ENCODE results near the gene LYSMD1. TPM values are rescaled to one million over a fixed set of nuclear protein-coding genes. Genes with fewer than 3 reads are reported as not detected.

The LYSMD1 gene
- total RNA-seq, 4 donors from 2014 or later, result 10.1 to 15.0 (median 10.9) TPM

DNA sequence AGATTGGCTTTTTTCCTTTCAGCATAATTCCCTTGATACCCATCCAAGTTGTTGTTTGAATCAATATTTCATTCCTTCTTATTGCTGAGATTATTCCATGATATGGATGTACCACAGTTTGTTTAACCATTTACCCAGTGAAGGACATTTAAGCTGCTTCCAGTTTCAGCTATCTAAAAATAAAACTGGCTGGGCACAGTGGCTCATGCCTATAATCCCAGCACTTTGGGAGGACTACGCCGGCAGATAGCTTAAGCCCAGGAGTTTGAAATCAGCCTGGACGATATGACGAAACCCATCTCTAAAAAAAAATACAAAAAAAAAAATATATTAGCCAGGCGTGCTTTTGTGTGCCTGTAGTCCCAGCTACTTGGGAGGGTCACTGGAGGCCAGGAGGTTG is 51.8 kb downstream of the LYSMD1 start:
- no peak for TF ChIP-seq CTCF (IDR thresholded peaks at IDR 0.05; ENCODE audit: low read depth)

Other genes starting within 250 kb of the LYSMD1 start
- 10 to 100 TPM; 32.3 to 41.4 (median 39.5) TPM for gene SETDB1, start 239.5 kb downstream of the LYSMD1 start, total RNA-seq
- gene CERS2, start 191.1 kb downstream of the LYSMD1 start, total RNA-seq, result 100 to 1,000 TPM in 3 of 4 donors, 10 to 100 TPM in 1; 67.4 to 140 (median 112) TPM
- 1 to 10 TPM in 1 of 4 donors, under 1 TPM in 1, not detected in 2; 0.68 to 1.3 TPM for gene ANXA9, start 183.6 kb downstream of the LYSMD1 start, total RNA-seq
- gene MINDY1, start 159.0 kb downstream of the LYSMD1 start, total RNA-seq, result 10 to 100 TPM in 3 of 4 donors, 1 to 10 TPM in 1; 8.5 to 31.4 (median 30.7) TPM
- gene PRUNE1, start 157.5 kb downstream of the LYSMD1 start, total RNA-seq, result 10 to 100 TPM; 16.5 to 29.5 (median 17.8) TPM
- gene BNIPL, start 129.3 kb downstream of the LYSMD1 start, total RNA-seq, result under 1 TPM in 3 of 4 donors, not detected in 1; 0.16 to 0.88 (median 0.34) TPM
- 1 to 10 TPM; 4.4 to 7.9 (median 5.5) TPM for gene C1orf56, start 118.2 kb downstream of the LYSMD1 start, total RNA-seq
- 10 to 100 TPM; 44.5 to 55.4 (median 47.7) TPM for gene CDC42SE1, start 106.3 kb downstream of the LYSMD1 start, total RNA-seq
- gene MLLT11, start 105.5 kb downstream of the LYSMD1 start, total RNA-seq, result 1 to 10 TPM in 1 of 4 donors, under 1 TPM in 3; 0.19 to 1.5 (median 0.45) TPM
- gene GABPB2, start 95.1 kb downstream of the LYSMD1 start, total RNA-seq, result 10 to 100 TPM; 16.5 to 23.5 (median 20.6) TPM
- 10 to 100 TPM in 1 of 4 donors, 1 to 10 TPM in 3; 4.0 to 19.2 (median 5.3) TPM for gene SEMA6C, start 19.3 kb downstream of the LYSMD1 start, total RNA-seq
- gene TNFAIP8L2, start 9.3 kb downstream of the LYSMD1 start, total RNA-seq, result 10 to 100 TPM in 2 of 4 donors, 1 to 10 TPM in 2; 5.7 to 30.9 (median 11.5) TPM
- gene SCNM1, start 242 bp upstream of the LYSMD1 start, total RNA-seq, result 10 to 100 TPM; 20.3 to 34.6 (median 25.8) TPM
- not detected for gene TMOD4, start 10.1 kb upstream of the LYSMD1 start, total RNA-seq
- gene VPS72, start 24.3 kb upstream of the LYSMD1 start, total RNA-seq, result 10 to 100 TPM; 21.9 to 39.2 (median 26.5) TPM
- 10 to 100 TPM; 29.7 to 70.9 (median 46.6) TPM for gene PIP5K1A, start 32.6 kb upstream of the LYSMD1 start, total RNA-seq
- 100 to 1,000 TPM; 113 to 200 (median 160) TPM for gene PSMD4, start 88.8 kb upstream of the LYSMD1 start, total RNA-seq
- 10 to 100 TPM in 3 of 4 donors, 1 to 10 TPM in 1; 7.8 to 19.8 (median 17.7) TPM for gene ZNF687, start 116.4 kb upstream of the LYSMD1 start, total RNA-seq
- gene PI4KB, start 161.5 kb upstream of the LYSMD1 start, total RNA-seq, result 10 to 100 TPM; 50.0 to 73.1 (median 56.0) TPM
- 10 to 100 TPM; 20.2 to 27.5 (median 22.8) TPM for gene RFX5, start 181.3 kb upstream of the LYSMD1 start, total RNA-seq
- gene SELENBP1, start 206.8 kb upstream of the LYSMD1 start, total RNA-seq, result 100 to 1,000 TPM in 1 of 4 donors, 10 to 100 TPM in 3; 32.6 to 100 (median 54.7) TPM
- gene PSMB4, start 233.7 kb upstream of the LYSMD1 start, total RNA-seq, result 100 to 1,000 TPM; 197 to 298 (median 246) TPM

Measured in subcutaneous adipose tissue (tissue), 4 donors.